K562 (cell line): ENCODE measurements around the gene PPFIA3. TPM values are rescaled to one million over a fixed set of nuclear protein-coding genes. Genes with fewer than 3 reads are reported as not detected.
A peak's percentile ranks its signal among the peaks of the same experiment; 100 is the strongest.

Source experiments
- ATAC-seq: fragments of 200-7000 bp; cut with Tn5 transposase; 3 replicates; pipeline ENCODE4 v1.9.1; 2020; ENCODE audit warnings: moderate library complexity
- BruUV-seq: library from RNA; stranded (reverse); fragments of 400-500 nt; replicated peaks from 2 replicates; lab custom pipeline; 2021; lab: Mats Ljungman, UMichigan
- CTCF ChIA-PET: fragments of 300-600 bp; formaldehyde crosslinking; extraction: SDS; loops from one replicate; lab custom pipeline; 2021; ENCODE audit warnings: low intra/inter-chr PET ratio; lab: Yijun Ruan, JAX
- POLR2A ChIA-PET: fragments of 300-600, 350-650 bp; sonication (Branson Sonifier 250); formaldehyde crosslinking; extraction: SDS; loops from one replicate; lab custom pipeline; 2021; ENCODE audit warnings: antibody characterized with exemption, inconsistent platforms; lab: Yijun Ruan, JAX
- DNase-seq, 4 experiments: peaks; one replicate each; pipeline versions ENCODE4 v3.0.0 to v3.0.0-alpha.2; 2011 to 2018; ENCODE audit warnings: low spot score in 3 of 4, mixed read lengths in 3 of 4; ENCODE audit errors: extremely low read depth in 1 of 4
- FAIRE-seq: peaks from 2 replicates; lab custom pipeline; 2011; peaks lifted over from hg19 to GRCh38; lab: Jason Lieb, UNC
- H2AFZ ChIP-seq: 2 replicates; pipeline ENCODE4 v1.6.0; 2011; ENCODE audit warnings: low read depth, low read length, control low read depth, inconsistent platforms
- H3K27ac ChIP-seq: fragments of 200-600 bp; 3 replicates; pipeline ENCODE4 v1.8.0; 2011; ENCODE audit warnings: low read depth, mild to moderate bottlenecking, control low read depth, inconsistent platforms, low read length, moderate library complexity, mixed read lengths; ENCODE audit errors: extremely low read depth
- H3K27me3 ChIP-seq, 2 experiments: fragments of 300-600 bp in 1 of 2; 2 replicates in 1 of 2; 3 replicates in 1 of 2; pipeline versions ENCODE4 v1.6.0 to v1.8.0; 2011; ENCODE audit warnings: inconsistent platforms in 2 of 2, low read length in 2 of 2, mild to moderate bottlenecking in 1 of 2, mixed read lengths in 1 of 2, moderate library complexity in 1 of 2; ENCODE audit not compliant: control insufficient read depth in 2 of 2, insufficient read depth in 2 of 2
- H3K36me3 ChIP-seq: fragments of 300-600 bp; 3 replicates; pipeline ENCODE4 v1.8.0; 2011; ENCODE audit warnings: mild to moderate bottlenecking, low read length, inconsistent platforms; ENCODE audit not compliant: control insufficient read depth, insufficient read depth
- H3K4me1 ChIP-seq, 2 experiments: fragments of 200-600 bp in 1 of 2; replicated peaks in 1 of 2; 2 replicates in 1 of 2; 3 replicates in 1 of 2; pipeline versions ENCODE4 v1.5.1 to v1.8.0; 2011; ENCODE audit warnings: inconsistent platforms in 2 of 2, low read length in 2 of 2, mild to moderate bottlenecking in 1 of 2, mixed read lengths in 1 of 2, moderate library complexity in 1 of 2; ENCODE audit not compliant: control insufficient read depth in 2 of 2, insufficient read depth in 2 of 2
- H3K4me2 ChIP-seq: 2 replicates; pipeline ENCODE4 v1.6.1; 2011; ENCODE audit warnings: low read length, control low read depth, inconsistent platforms, mixed read lengths; ENCODE audit not compliant: insufficient read depth
- H3K4me3 ChIP-seq: fragments of 200-600 bp; sonication (generic), shearing (Covaris generic); 2 replicates; pipeline ENCODE4 v1.5.1; 2016; ENCODE audit warnings: control low read depth, inconsistent platforms
- H3K79me2 ChIP-seq: fragments of 200-600 bp; 3 replicates; pipeline ENCODE4 v1.8.0; 2011; ENCODE audit warnings: low read length, inconsistent platforms; ENCODE audit not compliant: control insufficient read depth, insufficient read depth
- H3K9ac ChIP-seq, 2 experiments: 2 replicates each; pipeline versions ENCODE4 v1.6.0 to v1.6.1; 2011; ENCODE audit warnings: low read depth in 2 of 2, low read length in 2 of 2, control low read depth in 1 of 2, inconsistent platforms in 1 of 2, mild to moderate bottlenecking in 1 of 2, mixed read lengths in 1 of 2; ENCODE audit not compliant: insufficient read depth in 1 of 2
- H3K9me1 ChIP-seq: one replicate; pipeline ENCODE4 v1.6.0; 2011; ENCODE audit warnings: inconsistent platforms, mild to moderate bottlenecking, low read length, moderate library complexity; ENCODE audit not compliant: control insufficient read depth, insufficient read depth
- H3K9me3 ChIP-seq: replicated peaks from 2 replicates; pipeline ENCODE4 v1.5.1; 2011; ENCODE audit warnings: low read depth, low read length, inconsistent platforms; ENCODE audit not compliant: control insufficient read depth, insufficient read depth
- H4K20me1 ChIP-seq: replicated peaks from 2 replicates; pipeline ENCODE4 v1.6.1; 2011; ENCODE audit warnings: low read length, inconsistent platforms, mixed read lengths; ENCODE audit not compliant: control insufficient read depth, insufficient read depth
- EGR1 ChIP-seq: fragments of 450-650 bp; conservative IDR thresholded peaks from 2 replicates; pipeline ENCODE4 v1.6.1; 2017; ENCODE audit warnings: mild to moderate bottlenecking
- FOXO4 ChIP-seq: fragments of 450-650 bp; formaldehyde crosslinking; IDR thresholded peaks from 2 replicates; pipeline ENCODE4 v1.4.0; 2020; ENCODE audit warnings: mild to moderate bottlenecking, moderate library complexity
- MTA2 ChIP-seq: fragments of 450-650 bp; IDR thresholded peaks from 2 replicates; pipeline ENCODE4 v1.6.1; 2016; ENCODE audit warnings: low read depth
- NBN ChIP-seq: fragments of 450-650 bp; IDR thresholded peaks from 2 replicates; pipeline ENCODE4 v1.6.1; 2016; ENCODE audit warnings: low read depth, mild to moderate bottlenecking
- PCBP2 ChIP-seq: fragments of 200-400 bp; formaldehyde crosslinking; IDR thresholded peaks from 2 replicates; pipeline ENCODE4 v1.6.1; 2018; ENCODE audit warnings: low read length, low read depth, mild to moderate bottlenecking, moderate library complexity; ENCODE audit not compliant: poor library complexity, severe bottlenecking
- TFE3 ChIP-seq: fragments of 450-650 bp; formaldehyde crosslinking; IDR thresholded peaks from 2 replicates; pipeline ENCODE4 v1.4.0; 2020; ENCODE audit warnings: mild to moderate bottlenecking, mixed read lengths
- USF1 ChIP-seq: sonication (generic); formaldehyde crosslinking; IDR thresholded peaks from 2 replicates; pipeline ENCODE4 v1.9.0; 2022; ENCODE audit warnings: mild to moderate bottlenecking, missing genetic modification reagents
- ZBTB7A ChIP-seq: IDR thresholded peaks from 2 replicates; pipeline ENCODE4 v1.6.1; 2011; ENCODE audit warnings: low read depth, mild to moderate bottlenecking, low read length, moderate library complexity, borderline replicate concordance; ENCODE audit not compliant: control insufficient read depth
- WGBS: fragments of 100-300 bp; shearing (Covaris generic); methylation state at CpG from one replicate; pipeline ENCODE4 v1.1.6; 2016; ENCODE audit warnings: low coverage, mixed read lengths; ENCODE audit not compliant: insufficient coverage; ENCODE audit errors: missing lambda C conversion rate; 5-methylcytosine and 5-hydroxymethylcytosine counted together
- in situ Hi-C: fragments of 300-500 bp; cut with MboI; formaldehyde crosslinking; loops from 4 replicates; pipeline ENCODE4 v1.15.0; 2018; ENCODE audit warnings: inconsistent platforms, mixed read lengths
- intact Hi-C: fragments of 100-400 bp; cut with micrococcal nuclease; formaldehyde crosslinking; loops from 2 replicates; pipeline ENCODE4 v1.14.2; 2022
- polyA plus RNA-seq, 8 experiments: library from polyadenylated mRNA; depleted of rRNA in 4 of 8; stranded (reverse) in 5 of 8; unstranded in 3 of 8; fragments of >200 nt; fragmentation: Nextera tagmentation in 2 of 8; fragmentation: Illumina TruSeq in 1 of 8; extraction: Ambion mirVana in 2 of 8; extraction: Trizol in 1 of 8; gene quantifications; 2 replicates each; pipeline versions ENCODE4 v1.2.1 to v1.2.3, GENCODE V29; 2011 to 2014; ENCODE audit warnings: inconsistent platforms in 1 of 8, missing spikeins in 1 of 8
- total RNA-seq, 7 experiments: library from RNA; depleted of rRNA in 6 of 7; stranded (reverse); fragments of >200 nt in 6 of 7; fragmentation: Illumina TruSeq in 2 of 7; extraction: Trizol in 2 of 7; gene quantifications; 2 replicates each; pipeline versions ENCODE4 v1.2.1 to v1.2.3, GENCODE V29; 2011 to 2021; ENCODE audit warnings: low replicate concordance in 1 of 7

Gene PPFIA3
- total and polyA plus RNA-seq, 9 of the 15 experiments (the other 6 are each of a cell fraction or from before 2014, with no cell fraction given), result 0.10 to 53.0 (median 17.6) TPM

- ATAC-seq, result peak; percentile 23
- TF ChIP-seq USF1 (CRISPR knock-in tag), result peak; percentile 57; the same call in 1 of the 2 replicates
- no peak for TF ChIP-seq FOXO4 (CRISPR knock-in tag)
- TF ChIP-seq EGR1, result no peak
- peak; percentile 22; the same call in 1 of the 2 replicates for TF ChIP-seq NBN
- no peak for TF ChIP-seq ZBTB7A
- TF ChIP-seq PCBP2, result no peak
- TF ChIP-seq TFE3 (CRISPR knock-in tag), result peak; percentile 67
- TF ChIP-seq MTA2, result 0 out of 2 replicates have a peak, but pooled peaks have one; percentile 7
Measured at GRCh38 chr19:49084206-49085019, 34.9 kb upstream of the PPFIA3 start.

More at GRCh38 chr19:49084206-49085019, 34.9 kb upstream of the PPFIA3 start:
- Histone ChIP-seq H3K27me3 (no peaks in the 10 kb centered on the region), H4K20me1 (peaks cover 26% of the 10 kb centered on the region), H3K4me1 (peaks cover 13 to 43% of the 10 kb centered on the region in 2 experiments; a peak in 4 of 5 replicates), H3K27ac (peak overlapping the region; percentile 94), H3K4me2 (peak overlapping the region; percentile 92), H3K4me3 (peak overlapping the region; percentile 77), H3K36me3 (peaks cover 28% of the 10 kb centered on the region), H3K9ac (peak overlapping the region; percentile 94 to 98), H3K79me2 (peaks cover 45% of the 10 kb centered on the region), H2AFZ (peak overlapping the region; percentile 95), H3K9me3 (no peaks in the 10 kb centered on the region), H3K9me1 (no peaks in the 10 kb centered on the region)
- FAIRE-seq (no peak), DNase-seq (peak in 1 of 4 experiments; percentile 61)
- 8% methylated on average over 25 of the region's 26 CpGs for WGBS
- ChIA-PET CTCF (interaction anchor here (0.6 kb wide), 1 partner anchor 75 kb away, joined by 3 read pairs; no protein-coding TSS in a partner anchor), POLR2A (no interaction called here)
- intact Hi-C loops (no loop called here), in situ Hi-C loops (no loop called here)
- TSS peak; percentile 67 for BruUV-seq
